H9 (cell line): ENCODE results near the gene DALRD3. TPM values are rescaled to one million over a fixed set of nuclear protein-coding genes. Genes with fewer than 3 reads are reported as not detected.

Experiments
- DNase-seq: peaks from one replicate; pipeline ENCODE4 v3.0.0-alpha.2; 2017
- H2AFZ ChIP-seq: one replicate; pipeline ENCODE4 v1.6.1; 2013; ENCODE audit warnings: mild to moderate bottlenecking, low read length, control low read depth, moderate library complexity
- H2AK5ac ChIP-seq: 2 replicates; pipeline ENCODE4 v1.6.1; 2013; ENCODE audit warnings: low read length, control low read depth, mixed read lengths; ENCODE audit not compliant: insufficient read length
- H2BK120ac ChIP-seq: one replicate; pipeline ENCODE4 v1.6.1; 2013; ENCODE audit warnings: low read depth, mild to moderate bottlenecking, low read length, control low read depth, inconsistent platforms; ENCODE audit not compliant: poor library complexity, severe bottlenecking
- H2BK12ac ChIP-seq: 2 replicates; pipeline ENCODE4 v1.6.1; 2013; ENCODE audit warnings: low read length, control low read depth, mixed read lengths, low read depth; ENCODE audit not compliant: insufficient read length
- H2BK15ac ChIP-seq: 2 replicates; pipeline ENCODE4 v1.6.1; 2013; ENCODE audit warnings: low read depth, low read length, control low read depth
- H2BK20ac ChIP-seq: one replicate; pipeline ENCODE4 v1.6.1; 2013; ENCODE audit warnings: low read depth, mild to moderate bottlenecking, low read length, control low read depth, inconsistent platforms; ENCODE audit not compliant: poor library complexity, severe bottlenecking
- H2BK5ac ChIP-seq: 2 replicates; pipeline ENCODE4 v1.6.1; 2013; ENCODE audit warnings: low read length, control low read depth, mixed read lengths; ENCODE audit not compliant: insufficient read length
- H3K14ac ChIP-seq: 2 replicates; pipeline ENCODE4 v1.6.1; 2013; ENCODE audit warnings: low read length, control low read depth; ENCODE audit not compliant: insufficient read depth
- H3K18ac ChIP-seq: 2 replicates; pipeline ENCODE4 v1.6.1; 2013; ENCODE audit warnings: low read depth, mild to moderate bottlenecking, mixed read lengths, low read length, control low read depth; ENCODE audit not compliant: insufficient read length
- H3K23ac ChIP-seq: 2 replicates; pipeline ENCODE4 v1.6.1; 2013; ENCODE audit warnings: low read length, control low read depth, mixed read lengths, low read depth; ENCODE audit not compliant: insufficient read length
- H3K23me2 ChIP-seq: 2 replicates; pipeline ENCODE4 v1.6.1; 2013; ENCODE audit warnings: low read depth, mild to moderate bottlenecking, mixed read lengths, low read length, control low read depth; ENCODE audit not compliant: insufficient read length, poor library complexity, severe bottlenecking
- H3K27ac ChIP-seq: 2 replicates; pipeline ENCODE4 v1.5.1; 2013; ENCODE audit warnings: low read length, control low read depth, mixed read lengths, low read depth; ENCODE audit not compliant: insufficient read length
- H3K27me3 ChIP-seq: 2 replicates; pipeline ENCODE4 v1.6.1; 2013; ENCODE audit warnings: low read length, control low read depth, inconsistent platforms; ENCODE audit not compliant: insufficient read depth
- H3K4ac ChIP-seq: 2 replicates; pipeline ENCODE4 v1.6.1; 2013; ENCODE audit warnings: low read depth, mild to moderate bottlenecking, control low read depth, inconsistent platforms, low read length, moderate library complexity
- H3K4me1 ChIP-seq: 2 replicates; pipeline ENCODE4 v1.6.1; 2013; ENCODE audit warnings: low read length, control low read depth, inconsistent platforms; ENCODE audit not compliant: insufficient read depth
- H3K4me2 ChIP-seq: 2 replicates; pipeline ENCODE4 v1.6.1; 2013; ENCODE audit warnings: low read length, control low read depth, mixed read lengths; ENCODE audit not compliant: insufficient read length, insufficient read depth
- H3K56ac ChIP-seq: 2 replicates; pipeline ENCODE4 v1.6.1; 2013; ENCODE audit warnings: low read depth, mild to moderate bottlenecking, mixed read lengths, low read length, control low read depth; ENCODE audit not compliant: insufficient read length
- H3K79me1 ChIP-seq: 2 replicates; pipeline ENCODE4 v1.6.1; 2013; ENCODE audit warnings: low read depth, mild to moderate bottlenecking, moderate library complexity, low read length, control low read depth, inconsistent platforms; ENCODE audit not compliant: insufficient read depth, poor library complexity, severe bottlenecking
- H3K79me2 ChIP-seq: 2 replicates; pipeline ENCODE4 v1.6.1; 2013; ENCODE audit warnings: low read length, control low read depth, inconsistent platforms; ENCODE audit not compliant: insufficient read depth
- H3K9ac ChIP-seq: 2 replicates; pipeline ENCODE4 v1.6.1; 2013; ENCODE audit warnings: low read length, control low read depth, mixed read lengths; ENCODE audit not compliant: insufficient read length; ENCODE audit errors: extremely low read depth
- H3K9me3 ChIP-seq: one replicate; pipeline ENCODE4 v1.6.1; 2013; ENCODE audit warnings: low read depth, low read length, inconsistent platforms; ENCODE audit not compliant: control insufficient read depth
- H3T11ph ChIP-seq: one replicate; pipeline ENCODE4 v1.6.1; 2013; ENCODE audit warnings: mild to moderate bottlenecking, low read length, control low read depth, inconsistent platforms
- H4K20me1 ChIP-seq: one replicate; pipeline ENCODE4 v1.6.1; 2013; ENCODE audit not compliant: control insufficient read depth, insufficient read length, insufficient read depth
- H4K5ac ChIP-seq: 2 replicates; pipeline ENCODE4 v1.6.1; 2013; ENCODE audit warnings: low read depth, mild to moderate bottlenecking, mixed read lengths, low read length, control low read depth; ENCODE audit not compliant: insufficient read length
- H4K8ac ChIP-seq: replicated peaks from 2 replicates; pipeline ENCODE4 v1.6.1; 2013; ENCODE audit warnings: low read length, control low read depth, mixed read lengths, low read depth; ENCODE audit not compliant: insufficient read length
- H4K91ac ChIP-seq: 2 replicates; pipeline ENCODE4 v1.6.1; 2013; ENCODE audit warnings: low read depth, mild to moderate bottlenecking, moderate library complexity, mixed read lengths, low read length, control low read depth; ENCODE audit not compliant: insufficient read length
- H3K27ac Mint-ChIP-seq, 3 experiments: 2 replicates in 2 of 3; 3 replicates in 1 of 3; pipeline ENCODE4 v1.8.0; 2020 to 2021; ENCODE audit warnings: mixed read lengths in 3 of 3, mild to moderate bottlenecking in 1 of 3, moderate library complexity in 1 of 3
- H3K27me3 Mint-ChIP-seq: 2 replicates; pipeline ENCODE4 v1.8.0; 2021; ENCODE audit warnings: low read depth, mild to moderate bottlenecking, moderate library complexity, mixed read lengths
- H3K36me3 Mint-ChIP-seq, 3 experiments: 2 replicates in 2 of 3; 3 replicates in 1 of 3; pipeline ENCODE4 v1.8.0; 2020 to 2021; ENCODE audit warnings: low read depth in 3 of 3, mixed read lengths in 3 of 3; ENCODE audit not compliant: insufficient read depth in 1 of 3
- H3K4me1 Mint-ChIP-seq, 2 experiments: 2 replicates each; pipeline ENCODE4 v1.8.0; 2020; ENCODE audit warnings: mixed read lengths in 2 of 2
- H3K4me3 Mint-ChIP-seq, 2 experiments: 2 replicates in 1 of 2; 3 replicates in 1 of 2; pipeline ENCODE4 v1.8.0; 2020 to 2021; ENCODE audit warnings: mild to moderate bottlenecking in 2 of 2, mixed read lengths in 2 of 2, moderate library complexity in 1 of 2
- H3K9me3 Mint-ChIP-seq, 2 experiments: 2 replicates in 1 of 2; 3 replicates in 1 of 2; pipeline ENCODE4 v1.8.0; 2020; ENCODE audit warnings: mild to moderate bottlenecking in 2 of 2, mixed read lengths in 2 of 2, moderate library complexity in 1 of 2
- CTCF ChIP-seq: fragments of 200-600 bp; sonication (generic); conservative IDR thresholded peaks from 3 replicates; pipeline ENCODE4 v1.8.0; 2021; ENCODE audit warnings: antibody characterized with exemption, mild to moderate bottlenecking
- WGBS: extraction: QIAGEN DNeasy Blood & Tissue Kit; methylation state at CpG from one replicate; pipeline ENCODE4 v1.1.7; 2013; ENCODE audit warnings: missing lambda C conversion rate, low lambda C conversion rate, mixed read lengths; ENCODE audit not compliant: insufficient read length; ENCODE audit errors: extremely low coverage; 5-methylcytosine and 5-hydroxymethylcytosine counted together
- total RNA-seq: library from RNA; stranded (reverse); gene quantifications from 2 replicates; pipeline ENCODE4 v1.2.1, GENCODE V29; 2021

The DALRD3 gene
- total RNA-seq, 1 experiment from 2014 or later = 32.3 TPM

- Histone ChIP-seq H3K23ac (no peak overlapping the region), H3K9ac (peak overlapping the region; percentile 90), H2AK5ac (no peak overlapping the region), H3K23me2 (peaks cover 21% of the 10 kb centered on the region), H2BK5ac (no peak overlapping the region), H3K14ac (peak overlapping the region; percentile 89; the same call in 1 of the 2 replicates), H2BK15ac (no peak overlapping the region), H3K79me2 (no peaks in the 10 kb centered on the region), H2BK20ac (no peak overlapping the region), H3K4ac (no peak overlapping the region), H4K91ac (no peak overlapping the region), H3K4me2 (peak overlapping the region; percentile 88), H3K56ac (no peak overlapping the region), H3K9me3 (no peaks in the 10 kb centered on the region), H2AFZ (no peak overlapping the region), H4K5ac (no peak overlapping the region), H2BK12ac (no peak overlapping the region), H4K20me1 (peaks cover 5% of the 10 kb centered on the region), H3K27ac (no peak overlapping the region), H3K4me1 (no peaks in the 10 kb centered on the region), H3K18ac (peak overlapping the region; percentile 85), H3T11ph (no peak overlapping the region), H2BK120ac (no peak overlapping the region), H3K27me3 (no peaks in the 10 kb centered on the region), H4K8ac (no peak overlapping the region), H3K79me1 (no peaks in the 10 kb centered on the region)
- no peak for DNase-seq
- H3K4me1 Mint-ChIP-seq = peaks cover 22 to 27% of the 10 kb centered on the region in 2 experiments
- peak overlapping the region; percentile 91 to 95 for H3K4me3 Mint-ChIP-seq
- H3K27ac Mint-ChIP-seq = peak overlapping the region; percentile 95 to 98 (median 95)
- H3K27me3 Mint-ChIP-seq = no peaks in the 10 kb centered on the region; the same call in 1 of the 2 replicates
- no peaks in the 10 kb centered on the region for H3K9me3 Mint-ChIP-seq
- WGBS = no CpG with 5 or more reads among the region's 12 CpGs
- no peak for TF ChIP-seq CTCF
- H3K36me3 Mint-ChIP-seq = peaks cover 43 to 53% (median 52%) of the 10 kb centered on the region in 3 experiments
Observed at GRCh38 chr3:49022688-49023171, 4.3 kb upstream of the DALRD3 start.
